NK-92 (cell line): Measurements from ENCODE around the gene BCAP31.
"Not testable (repeated sequence)": the region's sequence is repeated elsewhere in the genome, so short reads cannot be mapped to it uniquely, and the experiment has no call there.

Experiments used
- DNase-seq: peaks from one replicate; lab custom pipeline; 2025; ENCODE audit not compliant: unreplicated experiment; lab: John Stamatoyannopoulos, UW

BCAP31 gene

GRCh38 chrX:153696538-153696937, 27.6 kb downstream of the BCAP31 start:
- DNase-seq: not testable (repeated sequence)

- no peak for DNase-seq
These were observed 28.1 kb downstream of the BCAP31 start for GRCh38 chrX:153696100-153696499.

- DNase-seq: no peak
These were observed 29.4 kb downstream of the BCAP31 start for GRCh38 chrX:153694687-153695270.

GRCh38 chrX:153694256-153694655, 29.9 kb downstream of the BCAP31 start:
- not testable (repeated sequence) for DNase-seq

- no peak for DNase-seq
These were observed 30.7 kb downstream of the BCAP31 start for GRCh38 chrX:153693216-153694086.

- DNase-seq: no peak
These were observed 31.5 kb downstream of the BCAP31 start for GRCh38 chrX:153692611-153693156.

GRCh38 chrX:153692003-153692402, 32.2 kb downstream of the BCAP31 start:
- DNase-seq: no peak

- DNase-seq: not testable (repeated sequence)
These were observed 33.0 kb downstream of the BCAP31 start for GRCh38 chrX:153691032-153691827.

GRCh38 chrX:153690466-153690865, 33.7 kb downstream of the BCAP31 start:
- DNase-seq: no peak

GRCh38 chrX:153689654-153690465, 34.3 kb downstream of the BCAP31 start:
- DNase-seq: no peak

- no peak for DNase-seq
These were observed 35.1 kb downstream of the BCAP31 start for GRCh38 chrX:153688911-153689590.

GRCh38 chrX:153688506-153688905, 35.7 kb downstream of the BCAP31 start:
- no peak for DNase-seq

GRCh38 chrX:153688071-153688470, 36.1 kb downstream of the BCAP31 start:
- DNase-seq: no peak

- no peak for DNase-seq
These were observed 36.8 kb downstream of the BCAP31 start, which contains the start of gene SLC6A8 for GRCh38 chrX:153687121-153688039. Gene SLC6A8, plus strand, starts transcription at chrX:153687926. Its CDS starts 649 bp downstream, at chrX:153688575.

- no peak for DNase-seq
These were observed 37.5 kb downstream of the BCAP31 start for GRCh38 chrX:153686711-153687110.

- no peak for DNase-seq
These were observed 38.2 kb downstream of the BCAP31 start for GRCh38 chrX:153685751-153686696.

- no peak for DNase-seq
These were observed 39.0 kb downstream of the BCAP31 start for GRCh38 chrX:153685156-153685536.
